H1 (cell line): ENCODE data around the gene F13B. TPM values are rescaled to one million over a fixed set of nuclear protein-coding genes. Genes with fewer than 3 reads are reported as not detected.

Source experiments
- CTCF ChIA-PET: fragments of 300-600 bp; sonication (Branson Sonifier 250); formaldehyde crosslinking; loops from one replicate; lab custom pipeline; 2021; ENCODE audit not compliant: partially characterized antibody; lab: Charles Lee
- POLR2A ChIA-PET: fragments of 300-600 bp; sonication (Branson Sonifier 250); formaldehyde crosslinking; loops from one replicate; lab custom pipeline; 2021; ENCODE audit warnings: inconsistent platforms; ENCODE audit not compliant: partially characterized antibody; lab: Charles Lee
- DNase-seq, 2 experiments: peaks; one replicate each; pipeline versions ENCODE4 v3.0.0 to v3.0.0-alpha.2; 2010 to 2022; ENCODE audit warnings: low spot score in 2 of 2, low read depth in 1 of 2, mixed read lengths in 1 of 2
- FAIRE-seq: peaks from 2 replicates; lab custom pipeline; 2011; peaks lifted over from hg19 to GRCh38; lab: Jason Lieb, UNC
- H2AFZ ChIP-seq: 2 replicates; pipeline ENCODE4 v1.8.1; 2012; ENCODE audit warnings: low read length, inconsistent platforms
- H2AK5ac ChIP-seq: 2 replicates; pipeline ENCODE4 v1.6.1; 2013; ENCODE audit warnings: low read depth, low read length
- H2BK120ac ChIP-seq: replicated peaks from 2 replicates; pipeline ENCODE3; 2013; ENCODE audit warnings: low read depth, low read length, inconsistent platforms
- H2BK12ac ChIP-seq: 2 replicates; pipeline ENCODE4 v1.6.1; 2013; ENCODE audit warnings: low read depth, low read length
- H2BK15ac ChIP-seq: 2 replicates; pipeline ENCODE4 v1.6.1; 2013; ENCODE audit warnings: low read length
- H2BK20ac ChIP-seq: 2 replicates; pipeline ENCODE4 v1.6.1; 2013; ENCODE audit warnings: low read length
- H2BK5ac ChIP-seq: 2 replicates; pipeline ENCODE4 v1.6.1; 2013; ENCODE audit warnings: low read depth, low read length
- H3K14ac ChIP-seq: 2 replicates; pipeline ENCODE4 v1.6.1; 2013; ENCODE audit warnings: inconsistent platforms; ENCODE audit not compliant: insufficient read length
- H3K18ac ChIP-seq: 2 replicates; pipeline ENCODE4 v1.6.1; 2013; ENCODE audit warnings: low read length; ENCODE audit errors: extremely low read depth
- H3K23ac ChIP-seq: 2 replicates; pipeline ENCODE4 v1.6.1; 2013; ENCODE audit warnings: inconsistent platforms; ENCODE audit not compliant: insufficient read length
- H3K23me2 ChIP-seq: 2 replicates; pipeline ENCODE4 v1.6.1; 2013; ENCODE audit warnings: low read depth, low read length
- H3K27ac ChIP-seq: 2 replicates; pipeline ENCODE4 v1.6.1; 2011; ENCODE audit warnings: low read depth, low read length, inconsistent platforms
- H3K27me3 ChIP-seq, 4 experiments: replicated peaks in 1 of 4; 1 replicate in 1 of 4; 2 replicates in 3 of 4; pipeline versions ENCODE4 v1.6.1 to v1.8.1; 2011 to 2013; ENCODE audit warnings: low read length in 3 of 4, mild to moderate bottlenecking in 3 of 4, inconsistent platforms in 2 of 4, mixed read lengths in 2 of 4, moderate library complexity in 1 of 4; ENCODE audit not compliant: control insufficient read depth in 3 of 4, insufficient read depth in 3 of 4; ENCODE audit errors: extremely low read depth in 1 of 4
- H3K36me3 ChIP-seq, 4 experiments: 2 replicates each; pipeline versions ENCODE4 v1.6.1 to v1.8.1; 2011 to 2013; ENCODE audit warnings: mild to moderate bottlenecking in 4 of 4, low read length in 3 of 4, moderate library complexity in 2 of 4, control low read depth in 1 of 4, inconsistent platforms in 1 of 4; ENCODE audit not compliant: insufficient read depth in 4 of 4, control insufficient read depth in 2 of 4
- H3K4ac ChIP-seq: replicated peaks from 2 replicates; pipeline ENCODE3; 2013; ENCODE audit warnings: low read length, low read depth, mixed read lengths, inconsistent platforms; ENCODE audit not compliant: insufficient read length
- H3K4me1 ChIP-seq, 4 experiments: replicated peaks in 1 of 4; 1 replicate in 1 of 4; 2 replicates in 3 of 4; pipeline versions ENCODE4 v1.6.1 to v1.8.1; 2011 to 2013; ENCODE audit warnings: low read length in 3 of 4, inconsistent platforms in 2 of 4, mixed read lengths in 1 of 4; ENCODE audit not compliant: insufficient read depth in 4 of 4, control insufficient read depth in 3 of 4
- H3K4me2 ChIP-seq, 2 experiments: 2 replicates each; pipeline versions ENCODE4 v1.6.1 to v1.8.1; 2011 to 2013; ENCODE audit warnings: low read depth in 2 of 2, low read length in 2 of 2, control low read depth in 1 of 2, inconsistent platforms in 1 of 2, mild to moderate bottlenecking in 1 of 2; ENCODE audit not compliant: insufficient read depth in 1 of 2
- H3K4me3 ChIP-seq, 4 experiments: fragments of 200-600, 300-600 bp in 1 of 4; sonication (generic), shearing (Covaris generic), sonication (Bioruptor Twin) in 1 of 4; 2 replicates each; pipeline versions ENCODE4 v1.5.1 to v1.8.1; 2011 to 2016; ENCODE audit warnings: low read length in 4 of 4, low read depth in 3 of 4, control low read depth in 2 of 4, inconsistent platforms in 2 of 4, mild to moderate bottlenecking in 2 of 4, mixed read lengths in 1 of 4, moderate library complexity in 1 of 4; ENCODE audit not compliant: insufficient read depth in 2 of 4; ENCODE audit errors: extremely low read depth in 1 of 4
- H3K56ac ChIP-seq: replicated peaks from 2 replicates; pipeline ENCODE3; 2013; ENCODE audit warnings: low read depth, mild to moderate bottlenecking, mixed read lengths, low read length, inconsistent platforms; ENCODE audit not compliant: insufficient read length
- H3K79me1 ChIP-seq: 2 replicates; pipeline ENCODE4 v1.6.1; 2013; ENCODE audit warnings: low read depth, low read length, control low read depth
- H3K79me2 ChIP-seq, 2 experiments: 2 replicates each; pipeline versions ENCODE4 v1.6.1 to v1.8.1; 2012 to 2013; ENCODE audit warnings: low read length in 2 of 2, mild to moderate bottlenecking in 2 of 2, inconsistent platforms in 1 of 2; ENCODE audit not compliant: insufficient read depth in 2 of 2, control insufficient read depth in 1 of 2
- H3K9ac ChIP-seq, 4 experiments: replicated peaks in 1 of 4; 1 replicate in 1 of 4; 2 replicates in 3 of 4; pipeline versions ENCODE4 v1.6.1 to v1.8.1; 2011 to 2013; ENCODE audit warnings: low read depth in 3 of 4, low read length in 3 of 4, control low read depth in 2 of 4, mild to moderate bottlenecking in 2 of 4, moderate library complexity in 2 of 4, inconsistent platforms in 1 of 4; ENCODE audit errors: extremely low read depth in 1 of 4
- H3K9me3 ChIP-seq, 2 experiments: 2 replicates each; pipeline versions ENCODE4 v1.6.1 to v1.8.1; 2012 to 2013; ENCODE audit warnings: mild to moderate bottlenecking in 2 of 2, moderate library complexity in 2 of 2, control low read depth in 1 of 2, inconsistent platforms in 1 of 2, low read depth in 1 of 2, low read length in 1 of 2, mixed read lengths in 1 of 2; ENCODE audit not compliant: insufficient read depth in 2 of 2
- H4K20me1 ChIP-seq, 2 experiments: replicated peaks in 1 of 2; 2 replicates each; pipeline versions ENCODE3 to v1.8.1; 2011 to 2013; ENCODE audit warnings: inconsistent platforms in 2 of 2, low read length in 2 of 2, mild to moderate bottlenecking in 1 of 2; ENCODE audit not compliant: insufficient read depth in 2 of 2, control insufficient read depth in 1 of 2
- H4K5ac ChIP-seq: 2 replicates; pipeline ENCODE4 v1.6.1; 2013; ENCODE audit warnings: low read length, low read depth, mixed read lengths, inconsistent platforms; ENCODE audit not compliant: insufficient read length
- H4K8ac ChIP-seq: 2 replicates; pipeline ENCODE4 v1.8.0; 2013; ENCODE audit warnings: mild to moderate bottlenecking, moderate library complexity, low read length, inconsistent platforms; ENCODE audit not compliant: insufficient read depth; ENCODE audit errors: extremely low read depth
- H4K91ac ChIP-seq: replicated peaks from 2 replicates; pipeline ENCODE3; 2013; ENCODE audit warnings: low read length, mixed read lengths, inconsistent platforms; ENCODE audit not compliant: insufficient read length
- MAFK ChIP-seq: IDR thresholded peaks from 2 replicates; pipeline ENCODE4 v1.6.1; 2012; ENCODE audit warnings: low read depth, mild to moderate bottlenecking, improper control_type of control experiment, low read length
- RAD21 ChIP-seq, 2 experiments: IDR thresholded peaks in 1 of 2; conservative IDR thresholded peaks in 1 of 2; 2 replicates each; pipeline ENCODE4 v1.6.1; 2011; ENCODE audit warnings: low read depth in 2 of 2, low read length in 2 of 2, improper control_type of control experiment in 1 of 2, inconsistent platforms in 1 of 2, mild to moderate bottlenecking in 1 of 2, moderate library complexity in 1 of 2
- RBBP5 ChIP-seq: IDR thresholded peaks from 2 replicates; pipeline ENCODE4 v1.7.1; 2012; ENCODE audit warnings: low read depth, mild to moderate bottlenecking, inconsistent platforms, low read length, moderate library complexity, borderline replicate concordance
- RFX5 ChIP-seq: IDR thresholded peaks from 2 replicates; pipeline ENCODE4 v1.6.1; 2011; ENCODE audit warnings: low read depth, low read length, improper control_type of control experiment, borderline replicate concordance
- RNF2 ChIP-seq: fragments of 200-900, 300-1000 bp; sonication (generic); IDR thresholded peaks from 2 replicates; pipeline ENCODE4 v1.7.1; 2016; ENCODE audit warnings: borderline replicate concordance, low read depth, mild to moderate bottlenecking, antibody characterized with exemption, low read length; ENCODE audit not compliant: poor library complexity, severe bottlenecking; ENCODE audit errors: missing control alignments
- SIX5 ChIP-seq: IDR thresholded peaks from 2 replicates; pipeline ENCODE4 v1.6.1; 2011; ENCODE audit warnings: mild to moderate bottlenecking, low read depth, low read length
- SP2 ChIP-seq: IDR thresholded peaks from 2 replicates; pipeline ENCODE4 v1.6.1; 2012; ENCODE audit warnings: mild to moderate bottlenecking, low read length, inconsistent platforms
- WGBS, 2 experiments: shearing (Covaris generic) in 1 of 2; methylation state at CpG; one replicate each; pipeline versions ENCODE4 v1.1.6 to v1.1.7; 2013 to 2015; ENCODE audit warnings: low lambda C conversion rate in 2 of 2, mixed read lengths in 2 of 2, inconsistent platforms in 1 of 2, low coverage in 1 of 2, missing lambda C conversion rate in 1 of 2; ENCODE audit not compliant: insufficient replicate concordance in 2 of 2, insufficient coverage in 1 of 2, insufficient read length in 1 of 2; ENCODE audit errors: extremely low coverage in 1 of 2, missing lambda C conversion rate in 1 of 2; 5-methylcytosine and 5-hydroxymethylcytosine counted together
- polyA plus RNA-seq, 7 experiments: library from polyadenylated mRNA; depleted of rRNA in 3 of 7; stranded (reverse) in 5 of 7; unstranded in 2 of 7; fragments of >200 nt in 5 of 7; fragments of 200-250 nt in 2 of 7; gene quantifications; 1 replicate in 5 of 7; 2 replicates in 1 of 7; 4 replicates in 1 of 7; pipeline versions ENCODE4 v1.2.1 to v1.2.3, GENCODE V29; 2011 to 2013; ENCODE audit warnings: missing spikeins in 2 of 7, mixed read lengths in 2 of 7
- total RNA-seq: library from RNA; stranded (reverse); fragmentation: NEBNext Ultra II Directional; extraction: Animal tissue kit (Norgen Biotek cat#: 25700); gene quantifications from 2 replicates; pipeline ENCODE4 v1.2.1, GENCODE V29; 2021
- TF ChIP-seq, protein P1 (sequence below): IDR thresholded peaks from 2 replicates; pipeline ENCODE4 v1.6.1; 2012; ENCODE audit warnings: low read length, inconsistent platforms

The F13B gene
- total and polyA plus RNA-seq, 2 of the 8 experiments (the other 6 are each of a cell fraction or from before 2014, with no cell fraction given) = not detected

GRCh38 chr1:196997423-196997822 is 69.6 kb downstream of the F13B start:
- Histone ChIP-seq H3K36me3 (no peaks in the 10 kb centered on the region), H3K27me3 (no peaks in the 10 kb centered on the region), H4K91ac (no peak overlapping the region), H3K27ac (no peak overlapping the region), H2BK5ac (no peak overlapping the region), H3K14ac (no peak overlapping the region), H4K20me1 (no peaks in the 10 kb centered on the region), H3K9ac (no peak overlapping the region), H3K23me2 (no peaks in the 10 kb centered on the region), H4K8ac (no peak overlapping the region), H2AFZ (no peak overlapping the region), H3K23ac (no peak overlapping the region), H3K56ac (no peak overlapping the region), H3K4me1 (peaks cover 0 to under 1% (median 0%) of the 10 kb centered on the region in 4 experiments; a peak in 2 of 7 replicates), H3K9me3 (no peaks in the 10 kb centered on the region), H3K4ac (no peak overlapping the region), H2AK5ac (no peak overlapping the region), H2BK120ac (no peak overlapping the region), H3K79me2 (no peaks in the 10 kb centered on the region), H3K4me3 (no peak overlapping the region), H2BK15ac (no peak overlapping the region), H2BK20ac (no peak overlapping the region), H3K18ac (no peak overlapping the region), H3K4me2 (no peak overlapping the region), H4K5ac (no peak overlapping the region), H2BK12ac (no peak overlapping the region), H3K79me1 (no peaks in the 10 kb centered on the region)
- DNase-seq (no peak), FAIRE-seq (no peak)
- no peak for TF ChIP-seq RFX5
- TF ChIP-seq, protein P1, sequence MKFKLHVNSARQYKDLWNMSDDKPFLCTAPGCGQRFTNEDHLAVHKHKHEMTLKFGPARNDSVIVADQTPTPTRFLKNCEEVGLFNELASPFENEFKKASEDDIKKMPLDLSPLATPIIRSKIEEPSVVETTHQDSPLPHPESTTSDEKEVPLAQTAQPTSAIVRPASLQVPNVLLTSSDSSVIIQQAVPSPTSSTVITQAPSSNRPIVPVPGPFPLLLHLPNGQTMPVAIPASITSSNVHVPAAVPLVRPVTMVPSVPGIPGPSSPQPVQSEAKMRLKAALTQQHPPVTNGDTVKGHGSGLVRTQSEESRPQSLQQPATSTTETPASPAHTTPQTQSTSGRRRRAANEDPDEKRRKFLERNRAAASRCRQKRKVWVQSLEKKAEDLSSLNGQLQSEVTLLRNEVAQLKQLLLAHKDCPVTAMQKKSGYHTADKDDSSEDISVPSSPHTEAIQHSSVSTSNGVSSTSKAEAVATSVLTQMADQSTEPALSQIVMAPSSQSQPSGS = no peak
- TF ChIP-seq SP2 = no peak
- no peak for TF ChIP-seq RBBP5
- no peak for TF ChIP-seq SIX5
- 0 out of 4 replicates have a peak, but pooled peaks of 1 of the 2 experiments have one; percentile 3 for TF ChIP-seq RAD21 (IDR thresholded peaks at IDR 0.05 in 1 of 2, conservative IDR thresholded peaks at IDR 0.05 in 1 of 2; ENCODE audit: low read depth in 2 of 2, low read length in 2 of 2)
- TF ChIP-seq MAFK = peak; percentile 44; the same call in 1 of the 2 replicates
- TF ChIP-seq RNF2 = no peak
- ChIA-PET CTCF (no interaction called here), POLR2A (no interaction called here)
- WGBS, 2 experiments = 85% methylated on average over 1 of the region's 1 CpG; no CpG with 5 or more reads in 1 of the 2 experiments
